Measurements from ENCODE around the gene CFAP73.

The CFAP73 gene

GRCh38 chr12:113186666-113187325 lies 37.3 kb downstream of the CFAP73 start:
- no peak overlapping the region for H3K27ac ChIP-seq
- in situ Hi-C loops (cut with HindIII; ENCODE audit: low pct_ligation_motif_present, low sequenced_read_pairs) = no loop called here
- H3K27me3 ChIP-seq (replicated peaks) = no peaks in the 10 kb centered on the region
- H3K4me3 ChIP-seq (ENCODE audit: low read depth, low read length) = peak overlapping the region; percentile 91
- peaks cover 3% of the 10 kb centered on the region for H3K36me3 ChIP-seq (replicated peaks)
- no peak for DNase-seq
- TF ChIP-seq, protein P1, sequence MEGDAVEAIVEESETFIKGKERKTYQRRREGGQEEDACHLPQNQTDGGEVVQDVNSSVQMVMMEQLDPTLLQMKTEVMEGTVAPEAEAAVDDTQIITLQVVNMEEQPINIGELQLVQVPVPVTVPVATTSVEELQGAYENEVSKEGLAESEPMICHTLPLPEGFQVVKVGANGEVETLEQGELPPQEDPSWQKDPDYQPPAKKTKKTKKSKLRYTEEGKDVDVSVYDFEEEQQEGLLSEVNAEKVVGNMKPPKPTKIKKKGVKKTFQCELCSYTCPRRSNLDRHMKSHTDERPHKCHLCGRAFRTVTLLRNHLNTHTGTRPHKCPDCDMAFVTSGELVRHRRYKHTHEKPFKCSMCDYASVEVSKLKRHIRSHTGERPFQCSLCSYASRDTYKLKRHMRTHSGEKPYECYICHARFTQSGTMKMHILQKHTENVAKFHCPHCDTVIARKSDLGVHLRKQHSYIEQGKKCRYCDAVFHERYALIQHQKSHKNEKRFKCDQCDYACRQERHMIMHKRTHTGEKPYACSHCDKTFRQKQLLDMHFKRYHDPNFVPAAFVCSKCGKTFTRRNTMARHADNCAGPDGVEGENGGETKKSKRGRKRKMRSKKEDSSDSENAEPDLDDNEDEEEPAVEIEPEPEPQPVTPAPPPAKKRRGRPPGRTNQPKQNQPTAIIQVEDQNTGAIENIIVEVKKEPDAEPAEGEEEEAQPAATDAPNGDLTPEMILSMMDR (IDR thresholded peaks at IDR 0.05; ENCODE audit: low read depth, low read length, missing control alignments) = no peak

- no peak overlapping the region for H3K27ac ChIP-seq
- peaks cover 9% of the 10 kb centered on the region for H3K36me3 ChIP-seq (replicated peaks)
- TF ChIP-seq, protein P1 (IDR thresholded peaks at IDR 0.05; ENCODE audit: low read depth, low read length, missing control alignments) = no peak
- DNase-seq = no peak
- no peaks in the 10 kb centered on the region for H3K27me3 ChIP-seq (replicated peaks)
- no peak overlapping the region for H3K4me3 ChIP-seq (ENCODE audit: low read depth, low read length)
- in situ Hi-C loops (cut with HindIII; ENCODE audit: low pct_ligation_motif_present, low sequenced_read_pairs) = no loop called here
These were observed 39.8 kb downstream of the CFAP73 start for GRCh38 chr12:113189361-113189760.

DNA sequence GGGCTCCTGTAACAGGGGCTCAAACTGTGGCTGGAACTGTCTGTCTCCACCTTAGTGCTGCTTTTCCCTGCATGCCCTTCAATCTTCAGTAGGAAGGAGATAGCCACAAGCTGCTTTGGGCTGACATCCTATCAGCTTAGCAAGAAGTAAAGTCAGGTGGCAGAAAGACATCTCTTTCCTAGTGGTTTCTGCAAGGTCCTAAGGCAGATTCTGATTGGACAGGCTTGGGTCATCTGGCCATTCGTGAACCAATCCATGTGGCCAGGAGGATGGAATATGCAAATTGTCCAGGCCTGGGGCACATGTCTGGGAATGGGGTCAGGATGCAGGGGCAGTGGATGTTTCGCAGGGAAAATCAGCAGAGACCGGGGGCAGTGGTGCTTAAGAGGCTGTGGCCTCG lies 41.2 kb downstream of the CFAP73 start:
- in situ Hi-C loops (cut with HindIII; ENCODE audit: low pct_ligation_motif_present, low sequenced_read_pairs) = no loop called here
- H3K27ac ChIP-seq = no peak overlapping the region
- TF ChIP-seq, protein P1 (IDR thresholded peaks at IDR 0.05; ENCODE audit: low read depth, low read length, missing control alignments) = no peak
- peaks cover 9% of the 10 kb centered on the region for H3K36me3 ChIP-seq (replicated peaks)
- H3K27me3 ChIP-seq (replicated peaks) = no peaks in the 10 kb centered on the region
- H3K4me3 ChIP-seq (ENCODE audit: low read depth, low read length) = no peak overlapping the region
- peak; percentile 29 for DNase-seq

- Histone ChIP-seq H3K36me3 (replicated peaks) (peaks cover 9% of the 10 kb centered on the region), H3K27me3 (replicated peaks) (no peaks in the 10 kb centered on the region), H3K4me3 (ENCODE audit: low read depth, low read length) (no peak overlapping the region), H3K27ac (no peak overlapping the region)
- in situ Hi-C loops (cut with HindIII; ENCODE audit: low pct_ligation_motif_present, low sequenced_read_pairs) = no loop called here
- no peak for DNase-seq
- TF ChIP-seq, protein P1 (IDR thresholded peaks at IDR 0.05; ENCODE audit: low read depth, low read length, missing control alignments) = no peak
These were observed 41.7 kb downstream of the CFAP73 start for GRCh38 chr12:113191227-113191626.

DNA sequence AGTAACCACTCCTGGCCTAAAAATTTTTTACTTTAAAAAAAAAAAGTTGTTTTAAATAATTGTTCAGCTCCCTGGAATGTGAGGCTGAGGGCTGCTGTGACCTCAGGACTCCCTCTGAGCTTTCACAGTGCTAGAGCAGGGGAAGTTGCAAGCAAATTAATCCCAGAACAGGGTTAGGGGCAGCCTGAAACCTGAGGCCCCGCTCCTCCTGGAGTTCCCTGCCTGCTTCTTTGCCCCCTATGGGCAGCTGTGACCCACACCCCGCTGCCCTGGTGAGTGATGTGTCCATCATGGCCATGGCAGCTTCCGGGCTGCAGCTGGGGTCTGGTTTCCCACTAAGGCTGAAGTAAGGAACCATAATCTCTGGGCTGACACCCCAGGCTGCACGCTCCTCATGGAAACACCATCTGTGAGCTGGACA lies 45.5 kb downstream of the CFAP73 start:
- no peaks in the 10 kb centered on the region for H3K27me3 ChIP-seq (replicated peaks)
- TF ChIP-seq, protein P1 (IDR thresholded peaks at IDR 0.05; ENCODE audit: low read depth, low read length, missing control alignments) = no peak
- H3K27ac ChIP-seq = peak overlapping the region; percentile 70
- in situ Hi-C loops (cut with HindIII; ENCODE audit: low pct_ligation_motif_present, low sequenced_read_pairs) = no loop called here
- H3K36me3 ChIP-seq (replicated peaks) = peaks cover 9% of the 10 kb centered on the region
- H3K4me3 ChIP-seq (ENCODE audit: low read depth, low read length) = no peak overlapping the region
- DNase-seq = peak; percentile 54

GRCh38 chr12:113195598-113195997 lies 46.1 kb downstream of the CFAP73 start:
- in situ Hi-C loops (cut with HindIII; ENCODE audit: low pct_ligation_motif_present, low sequenced_read_pairs) = no loop called here
- Histone ChIP-seq H3K36me3 (replicated peaks) (peaks cover 9% of the 10 kb centered on the region), H3K27me3 (replicated peaks) (no peaks in the 10 kb centered on the region), H3K4me3 (ENCODE audit: low read depth, low read length) (no peak overlapping the region), H3K27ac (peak overlapping the region; percentile 70)
- no peak for DNase-seq
- TF ChIP-seq, protein P1 (IDR thresholded peaks at IDR 0.05; ENCODE audit: low read depth, low read length, missing control alignments) = no peak

Measured in brain microvascular endothelial cell (primary cell).